Brain pericyte (primary cell): ENCODE results near the gene SARS1.
"Not testable (repeated sequence)": the region's sequence is repeated elsewhere in the genome, so short reads cannot be mapped to it uniquely, and the experiment has no call there.

Experiments used
- DNase-seq: peaks from one replicate; pipeline ENCODE4 v3.0.0-alpha.2; 2012; ENCODE audit warnings: low read depth, low spot score

The SARS1 gene

GRCh38 chr1:109274533-109275476, 61.1 kb downstream of the SARS1 start:
- DNase-seq: no peak

DNA sequence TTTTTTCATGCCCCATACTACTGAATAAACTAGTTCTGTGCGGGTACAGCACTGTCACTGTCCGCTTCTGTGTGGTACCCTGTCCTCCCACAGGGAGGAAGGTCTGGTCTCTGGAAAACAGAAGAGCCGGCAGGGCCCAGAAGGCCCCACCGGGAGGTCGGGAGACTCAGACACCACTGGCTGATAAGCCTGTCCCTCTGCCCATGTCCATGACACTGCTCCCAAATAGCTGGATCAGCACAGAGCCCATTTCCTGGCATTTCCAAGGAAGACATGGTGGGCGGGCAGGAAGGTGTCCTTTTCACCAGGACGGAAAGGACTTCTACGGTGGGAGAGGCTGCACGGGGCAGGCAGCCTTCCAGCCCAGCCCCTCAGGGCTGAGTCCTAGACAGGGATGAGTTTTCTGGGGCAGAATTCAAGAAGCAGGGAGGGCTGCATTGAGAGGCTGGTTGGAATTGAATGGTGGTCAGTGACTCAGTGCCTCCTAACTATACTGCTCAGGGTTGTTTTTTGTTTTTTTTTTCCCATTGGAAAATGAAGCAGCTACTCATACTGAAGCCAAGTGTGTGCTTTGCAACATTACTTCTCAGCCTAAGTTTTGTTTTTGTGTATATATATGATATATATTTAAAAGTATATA, 62.1 kb downstream of the SARS1 start:
- no peak for DNase-seq

- DNase-seq: no peak
Observed at GRCh38 chr1:109277434-109278204, 63.9 kb downstream of the SARS1 start.

- no peak for DNase-seq
Observed at GRCh38 chr1:109279615-109280278, 66.0 kb downstream of the SARS1 start.

GRCh38 chr1:109280862-109281261, 67.1 kb downstream of the SARS1 start:
- DNase-seq: no peak

DNA sequence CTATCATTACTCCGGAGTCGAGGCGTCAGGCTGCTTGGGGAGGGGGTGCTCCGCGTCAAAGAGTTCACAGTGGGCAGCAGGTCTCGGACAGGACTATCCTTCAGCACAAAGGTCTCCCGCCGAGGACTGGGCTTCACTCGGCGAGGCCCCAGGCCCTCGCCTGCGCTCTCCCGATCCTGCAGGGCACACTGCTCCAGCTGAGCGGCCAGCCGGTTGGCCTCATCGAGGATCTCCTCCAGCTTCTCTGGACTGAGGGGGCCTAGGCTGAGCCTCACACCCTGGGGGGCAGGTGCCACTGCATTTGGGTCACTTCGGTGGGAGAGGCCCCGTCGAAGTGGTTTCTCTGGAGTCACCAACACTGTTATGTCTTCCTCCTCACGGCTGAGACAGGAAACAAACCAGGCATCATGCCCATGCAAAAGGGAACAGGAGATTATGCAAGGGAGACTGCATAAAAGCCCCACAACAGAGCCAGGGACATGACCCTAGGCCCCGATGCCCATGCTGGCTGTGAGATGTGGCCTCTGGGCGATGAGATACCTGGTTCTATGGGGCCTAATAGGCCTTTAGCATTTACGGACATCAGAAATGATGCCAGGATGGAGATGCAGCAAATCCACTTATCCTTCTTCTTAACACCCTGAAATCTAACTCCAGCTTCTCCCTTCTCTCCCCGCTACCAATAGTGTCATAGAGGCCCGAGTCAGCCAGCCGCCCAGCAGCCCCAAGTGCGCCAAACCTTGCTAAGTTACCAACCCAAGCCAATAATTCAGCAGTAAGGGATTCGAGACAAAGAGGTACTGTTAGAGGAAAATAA, 68.2 kb downstream of the SARS1 start:
- DNase-seq: no peak

DNA sequence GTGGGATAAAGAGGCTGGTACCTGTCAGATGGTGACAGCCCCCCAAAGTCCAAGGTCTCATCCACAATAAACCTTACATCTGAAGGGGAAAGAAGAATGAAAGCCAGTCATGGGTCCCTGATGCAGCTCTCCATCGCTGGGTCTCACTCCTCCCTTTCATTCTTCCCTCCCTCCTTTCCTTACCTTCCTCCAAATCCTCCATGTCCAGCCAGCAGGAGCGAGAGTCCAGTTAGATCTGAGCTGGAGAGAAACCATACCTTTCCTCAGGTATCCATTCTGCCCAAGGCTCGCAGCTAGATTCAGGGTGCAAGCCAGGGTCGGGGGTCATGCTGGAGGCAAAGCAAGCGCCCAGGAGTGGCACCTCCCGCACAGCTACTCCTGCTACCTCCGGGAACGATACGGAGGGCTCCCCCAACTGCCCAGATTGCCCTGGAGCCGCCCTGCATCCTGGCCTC, 68.8 kb downstream of the SARS1 start:
- no peak for DNase-seq

DNA sequence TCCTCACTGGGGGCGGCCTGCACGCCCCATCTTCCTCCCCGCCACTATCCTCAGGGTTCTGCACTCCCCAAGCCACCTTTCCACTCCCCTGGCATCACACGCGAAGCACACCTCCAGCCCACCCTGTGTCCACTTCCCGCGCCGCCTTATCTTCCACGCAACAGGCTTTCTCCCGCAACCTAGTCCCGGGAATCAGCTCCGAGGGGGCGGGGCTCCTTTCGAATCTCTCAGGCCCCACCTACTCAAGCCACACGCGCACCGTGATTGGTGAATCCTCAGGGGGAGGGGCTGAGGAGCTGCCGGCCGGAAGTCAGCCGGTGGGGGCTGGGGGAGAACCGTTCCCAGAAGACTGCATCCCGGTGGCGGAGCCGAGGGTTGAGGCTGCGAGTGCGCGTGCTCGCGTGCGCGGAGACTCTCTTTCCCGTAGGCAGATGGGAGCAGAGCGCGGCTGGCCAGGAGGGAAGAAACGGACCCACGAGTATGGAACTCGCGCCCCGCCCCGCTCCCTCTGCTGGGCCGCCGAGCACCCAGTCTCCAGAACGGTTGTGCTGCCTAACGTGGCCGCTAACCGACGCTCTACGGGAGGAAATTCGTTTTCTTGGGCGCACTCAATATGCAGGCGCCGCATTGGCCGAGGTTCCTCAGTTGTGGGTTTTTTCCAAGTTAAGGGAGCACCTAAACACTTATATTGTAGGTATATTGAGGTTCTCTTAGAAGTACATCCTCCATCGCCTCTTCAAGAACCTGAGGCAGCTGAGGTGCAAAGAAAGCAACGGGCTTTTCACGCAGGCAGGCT, 69.4 kb downstream of the SARS1 start, which contains the start of gene PSRC1:
Gene PSRC1, minus strand, starts transcription at position 194 of the 796 bp plus-strand sequence.
- DNase-seq: peak; percentile 87

DNA sequence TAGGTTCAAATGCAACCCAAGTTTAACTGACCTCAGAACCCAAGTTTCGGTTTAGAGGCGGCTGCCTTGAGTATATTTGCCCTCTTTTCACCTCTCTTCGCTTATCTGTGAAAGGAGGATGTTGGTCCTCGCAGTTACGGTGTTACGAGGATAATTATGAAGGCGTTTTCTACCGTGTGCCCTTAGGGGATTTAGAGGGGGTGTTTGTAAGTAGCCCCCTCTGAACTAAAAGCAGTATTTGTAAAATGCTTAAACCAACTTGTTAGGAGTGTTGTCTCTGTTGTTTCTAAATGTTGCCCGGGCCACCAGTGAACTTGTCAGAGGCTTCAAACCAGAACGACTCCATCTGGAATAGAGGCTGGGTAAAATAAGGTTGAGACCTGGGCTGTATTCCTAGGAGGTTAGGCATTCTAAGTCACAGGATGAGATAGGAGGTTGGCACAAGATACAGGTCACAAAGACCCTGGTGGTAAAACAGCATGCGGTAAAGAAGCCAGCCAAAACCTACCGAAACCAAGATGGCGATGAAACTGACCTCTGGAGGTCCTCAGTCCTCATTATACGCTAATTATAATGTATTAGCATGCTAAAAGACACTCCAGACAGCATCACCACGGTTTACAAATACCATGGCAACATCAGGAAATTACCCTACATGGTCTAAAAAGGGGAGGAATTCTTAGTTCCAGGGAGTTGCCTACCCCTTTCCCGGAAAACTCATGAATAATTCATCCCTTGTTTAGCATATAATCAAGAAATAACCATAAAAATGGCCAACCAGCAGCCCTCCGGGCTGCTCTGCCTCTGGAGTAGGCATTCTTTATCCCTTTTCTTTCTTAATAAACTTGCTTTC, 70.3 kb downstream of the SARS1 start:
- no peak for DNase-seq

DNA sequence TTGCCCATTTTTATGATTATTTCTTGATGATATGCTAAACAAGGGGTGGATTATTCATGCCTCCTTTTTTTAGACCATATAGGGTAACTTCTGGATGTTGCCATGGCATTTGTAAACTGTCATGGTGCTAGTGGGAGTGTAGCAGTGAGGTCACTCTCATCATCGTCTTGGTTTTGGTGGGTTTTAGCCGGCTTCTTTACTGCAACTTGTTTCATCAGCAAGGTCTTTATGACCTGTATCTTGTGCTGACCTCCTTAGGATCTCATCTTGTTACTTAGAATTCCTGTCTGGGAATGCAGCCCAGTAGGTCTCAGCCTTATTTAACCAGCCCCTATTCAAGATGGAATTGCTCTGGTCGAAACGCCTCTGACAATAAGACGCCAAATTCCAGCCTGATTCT, 73.0 kb downstream of the SARS1 start:
- DNase-seq: not testable (repeated sequence)
